GM21526 (cell line): ENCODE results near the gene NCOA5.

Experiments used
- ATAC-seq: cut with Tn5 transposase; IDR thresholded peaks from one replicate; pipeline ENCODE4 v1.9.1; 2021; ENCODE audit warnings: moderate library complexity; ENCODE audit not compliant: unreplicated experiment, low FRiP score

The NCOA5 gene

DNA sequence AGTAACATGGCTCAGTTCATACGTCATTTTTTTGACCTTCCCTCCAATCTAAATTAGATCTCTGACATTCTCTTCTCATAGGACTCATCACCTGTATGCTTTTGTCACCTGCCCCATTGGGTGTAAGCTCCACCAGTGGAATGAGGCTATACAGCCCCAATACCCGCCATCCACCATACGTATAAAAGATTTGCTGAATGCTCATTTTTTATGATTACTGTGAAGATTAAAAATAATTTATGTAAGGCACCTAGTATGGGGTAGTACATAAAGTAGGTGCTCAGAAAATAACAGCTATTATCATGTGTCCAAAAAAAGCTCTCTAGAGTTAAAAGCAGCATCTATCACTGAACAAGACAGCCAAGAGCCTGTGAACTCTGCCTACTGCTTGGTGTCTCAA is 24.1 kb downstream of the NCOA5 start:
- no peak for ATAC-seq

GRCh38 chr20:46065006-46065405 is 24.8 kb downstream of the NCOA5 start:
- no peak for ATAC-seq

DNA sequence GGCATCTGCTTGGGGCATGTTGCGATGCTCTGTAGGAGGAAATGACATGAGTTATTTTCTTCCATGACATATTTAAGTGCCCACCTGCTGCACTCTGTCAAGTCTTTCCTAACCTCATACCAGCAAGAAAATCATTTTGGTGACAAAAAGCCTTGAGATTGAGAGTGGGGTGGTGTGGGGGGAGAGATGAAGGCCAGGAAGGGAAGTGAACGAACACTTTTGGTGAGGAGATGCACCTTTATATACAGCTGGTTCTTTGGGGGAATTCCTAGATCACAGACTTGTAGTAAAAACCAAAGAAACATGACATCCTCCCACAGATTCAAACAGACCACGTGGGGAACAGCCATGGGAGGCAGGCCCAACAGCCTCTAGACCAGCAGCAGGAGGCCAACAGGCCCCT is 26.1 kb downstream of the NCOA5 start:
- ATAC-seq: no peak

GRCh38 chr20:46063151-46063550 is 26.6 kb downstream of the NCOA5 start:
- ATAC-seq: no peak

DNA sequence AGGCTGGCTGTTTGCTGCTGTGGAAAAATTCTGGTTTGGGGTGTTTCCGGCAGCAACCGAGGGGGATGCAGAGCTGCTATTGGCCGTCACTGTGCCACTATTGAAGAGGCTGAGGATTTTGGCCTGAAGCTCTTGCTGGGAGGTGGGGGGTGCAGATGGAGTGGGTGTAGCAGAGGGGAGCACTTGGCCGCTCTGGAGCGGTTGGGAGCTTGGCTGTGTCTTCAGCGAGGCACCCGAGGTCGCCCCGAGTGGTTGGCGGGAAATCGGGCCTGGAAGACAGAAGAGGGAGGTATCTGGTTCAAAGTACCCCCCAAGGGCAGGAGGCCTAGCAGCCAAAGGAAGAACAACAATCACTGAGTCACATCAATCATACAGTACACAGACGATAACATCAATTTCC is 27.1 kb downstream of the NCOA5 start:
- no peak for ATAC-seq

DNA sequence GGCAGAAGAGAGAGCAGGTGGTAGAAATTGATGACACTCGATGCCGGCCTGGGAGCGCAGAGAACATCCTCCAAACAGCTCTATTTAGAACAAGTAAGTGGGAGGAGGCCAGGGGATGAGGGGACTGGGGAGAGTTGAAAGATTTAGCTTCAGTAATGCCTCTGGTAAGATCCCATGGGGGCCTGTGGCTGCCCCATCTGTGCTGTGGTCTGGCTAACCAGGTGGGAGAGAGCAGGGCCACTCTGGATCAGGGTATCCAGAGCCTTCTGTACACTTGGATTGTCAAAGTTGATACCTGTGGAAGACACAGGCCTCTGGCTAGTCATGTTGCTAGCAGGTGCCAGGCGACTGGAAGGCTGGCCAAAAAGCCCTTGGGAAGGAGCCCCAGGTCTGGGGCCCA is 27.6 kb downstream of the NCOA5 start:
- ATAC-seq: no peak

- no peak for ATAC-seq
These were observed 28.8 kb downstream of the NCOA5 start for GRCh38 chr20:46060975-46061374.

GRCh38 chr20:46060301-46060881 is 29.4 kb downstream of the NCOA5 start:
- no peak for ATAC-seq

GRCh38 chr20:46058599-46059281 is 31.0 kb downstream of the NCOA5 start:
- ATAC-seq: no peak

DNA sequence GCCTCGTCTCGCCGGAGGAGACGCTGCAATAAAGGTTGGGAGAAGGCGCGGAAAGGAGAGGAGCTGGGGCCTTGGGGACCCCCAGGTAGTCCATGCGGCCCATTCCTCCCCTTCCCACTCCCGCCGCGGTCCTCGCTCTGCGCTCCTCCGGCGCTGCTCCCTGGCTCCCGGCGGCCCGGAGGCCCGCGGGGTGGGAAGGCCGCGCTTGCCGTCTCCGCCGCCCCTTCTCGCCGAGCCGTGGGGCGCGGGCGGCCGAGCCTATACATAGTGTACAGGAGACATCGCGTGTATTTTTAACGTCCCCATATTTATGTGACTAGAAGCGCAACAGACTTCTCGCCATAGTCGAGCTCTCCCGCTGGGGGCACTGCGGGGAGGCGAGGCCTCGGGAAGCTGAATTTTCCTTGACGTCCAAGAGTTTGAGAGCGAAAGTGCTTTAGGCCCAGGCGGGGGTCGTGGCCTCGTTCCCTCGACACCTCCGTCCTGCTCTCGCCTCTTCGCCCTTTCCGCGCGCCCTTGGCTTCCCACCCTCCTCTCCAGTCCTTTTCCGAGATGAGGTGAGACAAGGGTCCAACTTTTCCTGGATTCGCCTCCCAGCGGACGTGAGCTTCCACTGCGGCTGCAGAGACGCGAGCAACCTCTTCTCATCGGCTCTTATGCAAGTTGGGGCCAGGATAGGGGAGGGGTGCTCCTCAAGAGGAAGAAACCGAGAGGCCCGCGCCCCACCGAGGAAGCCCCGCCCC is 31.7 kb downstream of the NCOA5 start:
- no peak for ATAC-seq

DNA sequence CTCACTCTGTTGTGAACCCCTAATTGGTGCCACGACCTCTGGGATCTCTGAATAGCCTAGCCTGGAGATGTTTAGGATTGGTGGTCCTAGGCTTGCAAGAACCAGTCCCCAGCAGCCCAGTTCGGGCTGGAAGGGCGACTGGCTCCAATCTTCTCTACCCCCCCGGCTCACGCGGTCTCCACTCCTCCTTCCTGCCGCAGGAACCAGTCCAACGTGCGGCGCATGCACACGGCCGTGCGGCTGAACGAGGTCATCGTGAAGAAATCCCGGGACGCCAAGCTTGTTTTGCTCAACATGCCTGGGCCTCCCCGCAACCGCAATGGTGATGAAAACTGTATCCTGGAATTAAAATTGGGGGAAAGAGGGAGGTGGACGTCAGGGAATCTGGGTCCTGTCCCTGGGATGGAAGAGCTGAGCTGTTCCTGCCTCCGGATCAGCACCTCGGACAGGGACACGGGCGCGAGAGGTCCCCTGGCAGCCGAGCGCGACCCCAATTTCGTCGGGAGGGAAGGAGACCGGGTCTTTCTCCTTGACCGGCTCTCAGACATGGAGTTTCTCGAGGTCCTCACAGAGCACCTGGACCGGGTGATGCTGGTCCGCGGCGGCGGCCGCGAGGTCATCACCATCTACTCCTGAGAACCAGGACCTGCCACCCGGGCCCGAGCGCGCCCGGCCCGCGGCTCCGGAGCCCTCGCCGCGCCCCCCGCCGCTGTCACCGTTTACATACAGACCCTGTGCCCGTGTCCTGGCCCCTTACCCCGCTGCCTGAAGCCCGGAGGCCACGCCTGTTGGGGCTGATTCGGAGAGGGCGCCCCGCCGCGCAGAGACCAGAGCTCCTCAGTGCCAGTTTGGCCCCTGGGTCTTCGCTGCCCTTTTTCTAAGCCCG is 32.5 kb downstream of the NCOA5 start:
- ATAC-seq: no peak

GRCh38 chr20:46056027-46056833 is 33.5 kb downstream of the NCOA5 start:
- no peak for ATAC-seq

GRCh38 chr20:46055269-46055668 is 34.5 kb downstream of the NCOA5 start:
- ATAC-seq: no peak

GRCh38 chr20:46054606-46055005 is 35.2 kb downstream of the NCOA5 start:
- no peak for ATAC-seq

DNA sequence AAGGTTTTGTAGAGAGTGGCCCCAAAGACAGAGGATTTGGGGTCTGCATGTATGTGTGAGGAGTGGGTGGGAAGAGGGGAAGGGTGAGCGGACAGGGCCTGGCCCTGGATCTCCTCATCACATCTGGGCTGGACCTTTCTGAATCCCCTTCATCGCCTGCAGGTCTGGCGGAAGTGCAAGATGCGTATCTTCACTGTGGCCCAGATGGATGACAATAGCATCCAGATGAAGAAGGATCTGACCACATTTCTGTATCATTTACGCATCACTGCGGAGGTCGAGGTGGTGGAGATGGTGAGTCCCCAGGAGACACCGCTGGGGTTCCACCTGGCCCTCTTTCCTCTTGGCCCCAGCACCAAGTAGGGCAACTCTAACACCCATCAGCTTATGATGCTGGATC is 36.3 kb downstream of the NCOA5 start:
- ATAC-seq: no peak

DNA sequence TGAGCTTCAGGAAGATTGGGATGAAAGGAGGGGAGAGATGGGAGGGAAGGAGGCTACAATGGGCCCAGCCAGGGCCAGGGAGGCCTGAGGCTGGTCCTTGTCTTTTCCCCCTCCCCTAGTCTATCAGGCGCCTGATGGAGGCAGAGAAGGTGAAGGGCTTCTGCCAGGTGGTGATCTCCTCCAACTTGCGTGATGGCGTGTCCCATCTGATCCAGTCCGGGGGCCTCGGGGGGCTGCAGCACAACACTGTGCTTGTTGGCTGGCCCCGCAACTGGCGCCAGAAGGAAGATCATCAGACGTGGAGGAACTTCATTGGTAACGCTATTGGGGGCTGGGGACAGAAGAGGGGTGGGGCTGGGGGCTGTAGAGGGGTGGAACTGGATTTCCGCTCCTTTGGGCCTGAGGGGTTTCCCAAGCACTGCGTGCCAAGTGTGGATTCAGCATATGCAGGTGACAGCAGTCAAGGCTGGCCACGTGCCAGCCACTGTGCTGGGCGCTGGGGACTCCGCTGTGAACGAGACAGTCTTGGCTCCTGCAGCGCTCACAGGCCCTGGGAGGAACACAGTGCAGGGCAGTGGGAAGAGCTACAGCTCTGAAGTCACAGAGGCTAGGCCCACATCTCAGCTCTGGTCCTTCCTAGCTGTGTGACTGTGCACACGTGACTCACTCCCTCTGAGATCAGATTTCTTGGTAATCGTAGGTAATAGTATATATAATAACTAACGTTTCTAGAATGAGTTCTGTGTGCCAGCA is 38.0 kb downstream of the NCOA5 start:
- no peak for ATAC-seq

DNA sequence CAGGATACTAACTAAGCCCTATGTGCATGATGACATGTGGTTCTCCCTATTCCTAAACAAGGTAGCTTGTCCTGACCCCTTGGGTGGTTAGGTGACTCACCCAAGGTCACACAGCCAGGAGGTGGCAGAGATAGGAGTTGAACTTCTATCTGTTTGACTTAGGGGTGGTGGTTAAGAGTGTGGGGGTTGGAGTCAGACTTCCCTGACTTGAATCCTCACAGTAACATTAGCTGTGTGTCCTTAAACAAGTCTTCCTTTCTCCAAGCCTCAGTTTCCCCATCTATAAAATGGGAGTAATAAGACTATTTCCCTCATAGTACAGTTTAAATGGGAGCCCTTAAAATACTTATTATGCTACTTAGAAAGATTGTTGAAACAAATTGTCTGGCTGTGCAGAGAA is 38.9 kb downstream of the NCOA5 start:
- ATAC-seq: no peak

DNA sequence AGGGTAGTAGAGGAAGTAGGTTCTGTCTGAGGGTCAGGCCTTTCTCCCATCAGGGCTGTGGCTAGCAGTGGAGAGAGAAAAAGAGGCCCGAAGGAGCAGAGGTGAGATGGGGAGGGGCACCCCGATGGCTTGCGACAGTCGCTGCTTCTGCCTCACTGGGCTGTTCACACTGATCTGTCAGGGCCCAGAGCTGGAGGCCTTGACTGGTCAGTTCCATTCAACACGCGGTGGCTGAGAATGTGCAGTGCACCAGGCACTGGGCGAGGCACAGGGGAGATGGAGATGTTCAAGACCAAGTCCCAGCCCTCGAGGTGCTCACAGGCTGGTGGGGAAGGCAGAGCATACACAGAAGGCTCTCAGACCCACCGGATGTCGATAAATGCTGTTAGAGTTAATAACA is 39.3 kb downstream of the NCOA5 start:
- ATAC-seq: no peak

- no peak for ATAC-seq
These were observed 39.9 kb downstream of the NCOA5 start for GRCh38 chr20:46049815-46050214.
